ENCODE results near the gene MYO1B.

The MYO1B gene

DNA sequence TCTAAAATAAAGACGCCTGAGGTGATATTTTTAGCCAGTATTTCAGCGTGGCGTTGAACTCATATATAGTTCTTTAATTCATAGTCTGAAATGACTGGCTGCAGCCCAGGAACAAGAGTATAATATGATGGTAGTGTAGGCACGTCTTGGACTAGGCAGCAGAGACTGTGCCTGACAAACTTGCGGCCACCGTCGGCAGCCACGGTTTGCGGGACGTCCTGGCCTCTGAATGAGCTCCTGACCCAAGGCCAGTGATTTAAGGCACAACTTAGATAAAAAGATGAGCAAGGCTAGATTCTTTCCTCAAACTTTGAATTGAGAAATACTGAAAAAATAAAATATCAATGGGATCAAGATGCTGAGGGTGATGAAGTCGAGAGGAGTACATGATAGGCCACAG, 40.0 kb downstream of the MYO1B start:
- TF ChIP-seq, protein P1, sequence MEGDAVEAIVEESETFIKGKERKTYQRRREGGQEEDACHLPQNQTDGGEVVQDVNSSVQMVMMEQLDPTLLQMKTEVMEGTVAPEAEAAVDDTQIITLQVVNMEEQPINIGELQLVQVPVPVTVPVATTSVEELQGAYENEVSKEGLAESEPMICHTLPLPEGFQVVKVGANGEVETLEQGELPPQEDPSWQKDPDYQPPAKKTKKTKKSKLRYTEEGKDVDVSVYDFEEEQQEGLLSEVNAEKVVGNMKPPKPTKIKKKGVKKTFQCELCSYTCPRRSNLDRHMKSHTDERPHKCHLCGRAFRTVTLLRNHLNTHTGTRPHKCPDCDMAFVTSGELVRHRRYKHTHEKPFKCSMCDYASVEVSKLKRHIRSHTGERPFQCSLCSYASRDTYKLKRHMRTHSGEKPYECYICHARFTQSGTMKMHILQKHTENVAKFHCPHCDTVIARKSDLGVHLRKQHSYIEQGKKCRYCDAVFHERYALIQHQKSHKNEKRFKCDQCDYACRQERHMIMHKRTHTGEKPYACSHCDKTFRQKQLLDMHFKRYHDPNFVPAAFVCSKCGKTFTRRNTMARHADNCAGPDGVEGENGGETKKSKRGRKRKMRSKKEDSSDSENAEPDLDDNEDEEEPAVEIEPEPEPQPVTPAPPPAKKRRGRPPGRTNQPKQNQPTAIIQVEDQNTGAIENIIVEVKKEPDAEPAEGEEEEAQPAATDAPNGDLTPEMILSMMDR (IDR thresholded peaks at IDR 0.05; ENCODE audit: extremely low read depth, insufficient read depth, missing control alignments): no peak
- DNase-seq (ENCODE audit: low spot score): no peak
- in situ Hi-C loops (cut with MboI; ENCODE audit: low pct_unique_long_range_greater_than_20kb, low sequenced_read_pairs, unreplicated experiment): no loop called here

DNA sequence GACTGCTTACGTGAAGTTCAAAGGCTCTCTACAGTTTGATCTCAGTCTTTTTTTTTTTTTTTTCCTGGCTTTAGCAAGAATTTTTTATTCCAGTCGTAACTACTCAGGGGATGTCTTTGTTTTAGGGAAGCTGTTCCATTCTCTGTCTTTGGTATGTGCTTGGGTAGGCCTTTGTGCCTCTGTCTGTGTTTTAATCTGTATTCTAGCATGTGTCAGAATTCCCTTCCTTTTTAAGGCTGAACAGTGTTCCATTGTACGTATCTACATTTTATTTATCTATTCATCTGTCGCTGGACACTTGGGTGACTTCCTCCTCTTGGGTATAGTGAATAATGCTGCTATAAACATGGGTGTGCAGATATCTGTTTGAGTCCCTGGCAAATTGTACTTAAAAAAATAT, 42.6 kb downstream of the MYO1B start:
- in situ Hi-C loops (cut with MboI; ENCODE audit: low pct_unique_long_range_greater_than_20kb, low sequenced_read_pairs, unreplicated experiment): no loop called here
- TF ChIP-seq, protein P1 (IDR thresholded peaks at IDR 0.05; ENCODE audit: extremely low read depth, insufficient read depth, missing control alignments): no peak
- DNase-seq (ENCODE audit: low spot score): no peak

DNA sequence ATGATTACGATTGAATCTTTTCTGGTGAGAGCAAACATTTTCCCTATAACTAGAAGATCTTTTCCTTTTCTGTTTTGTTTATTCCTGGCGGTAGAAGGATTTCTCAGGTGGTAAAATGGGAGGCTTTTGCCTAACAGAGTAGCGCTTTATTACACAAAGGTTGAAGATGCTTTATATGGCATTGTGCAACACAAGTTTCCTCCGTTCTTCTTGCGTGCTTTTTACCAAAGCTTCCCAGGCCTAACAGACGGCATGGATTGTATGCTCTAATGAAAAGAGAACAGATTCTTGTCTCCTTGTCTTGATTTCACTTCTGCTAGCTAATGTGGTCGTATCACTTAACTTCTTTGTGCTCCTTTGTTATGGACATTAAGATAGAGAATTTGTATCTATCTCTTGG, 43.8 kb downstream of the MYO1B start:
- DNase-seq (ENCODE audit: low spot score): no peak
- in situ Hi-C loops (cut with MboI; ENCODE audit: low pct_unique_long_range_greater_than_20kb, low sequenced_read_pairs, unreplicated experiment): no loop called here
- TF ChIP-seq, protein P1 (IDR thresholded peaks at IDR 0.05; ENCODE audit: extremely low read depth, insufficient read depth, missing control alignments): no peak

DNA sequence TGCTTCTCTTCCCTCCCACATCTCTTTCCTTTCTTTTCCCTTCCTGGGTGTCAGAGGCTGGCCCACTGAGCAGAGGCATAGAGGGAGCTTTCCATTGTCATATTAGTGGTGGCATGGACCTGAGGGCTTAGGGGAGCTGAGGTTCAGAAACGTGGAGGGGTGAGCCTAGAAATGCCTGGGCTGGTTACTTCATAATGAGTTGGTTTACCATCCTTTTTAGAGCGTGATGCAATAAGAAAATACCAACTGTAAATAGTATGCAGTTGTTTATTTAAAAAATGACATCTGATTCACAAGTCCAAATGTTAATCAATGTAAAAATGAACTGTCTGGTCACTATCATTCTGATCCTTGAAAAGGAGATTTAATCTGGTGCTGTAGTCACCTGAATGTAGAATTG, 46.3 kb downstream of the MYO1B start:
- no peak for DNase-seq (ENCODE audit: low spot score)
- in situ Hi-C loops (cut with MboI; ENCODE audit: low pct_unique_long_range_greater_than_20kb, low sequenced_read_pairs, unreplicated experiment): no loop called here
- TF ChIP-seq, protein P1 (IDR thresholded peaks at IDR 0.05; ENCODE audit: extremely low read depth, insufficient read depth, missing control alignments): no peak

DNA sequence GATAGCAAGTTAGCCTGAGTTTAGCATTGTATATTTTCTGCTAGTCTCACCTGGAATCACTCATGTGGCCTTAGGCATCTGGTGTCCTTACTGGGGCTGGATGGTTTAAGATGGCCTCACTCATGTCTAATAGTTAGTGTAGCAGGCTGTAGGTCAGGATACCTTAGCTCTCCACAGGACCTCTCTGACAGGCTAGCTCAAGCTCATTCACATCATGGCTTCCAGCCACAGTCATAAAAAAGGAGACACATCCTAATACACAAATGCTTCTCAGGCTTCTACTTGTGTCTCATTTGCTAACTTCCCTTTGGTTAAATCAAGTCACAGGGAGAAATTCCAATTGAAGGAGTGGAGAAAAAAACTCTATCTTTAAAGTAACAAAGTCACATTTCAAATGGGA, 47.7 kb downstream of the MYO1B start:
- in situ Hi-C loops (cut with MboI; ENCODE audit: low pct_unique_long_range_greater_than_20kb, low sequenced_read_pairs, unreplicated experiment): no loop called here
- DNase-seq (ENCODE audit: low spot score): no peak
- TF ChIP-seq, protein P1 (IDR thresholded peaks at IDR 0.05; ENCODE audit: extremely low read depth, insufficient read depth, missing control alignments): no peak

DNA sequence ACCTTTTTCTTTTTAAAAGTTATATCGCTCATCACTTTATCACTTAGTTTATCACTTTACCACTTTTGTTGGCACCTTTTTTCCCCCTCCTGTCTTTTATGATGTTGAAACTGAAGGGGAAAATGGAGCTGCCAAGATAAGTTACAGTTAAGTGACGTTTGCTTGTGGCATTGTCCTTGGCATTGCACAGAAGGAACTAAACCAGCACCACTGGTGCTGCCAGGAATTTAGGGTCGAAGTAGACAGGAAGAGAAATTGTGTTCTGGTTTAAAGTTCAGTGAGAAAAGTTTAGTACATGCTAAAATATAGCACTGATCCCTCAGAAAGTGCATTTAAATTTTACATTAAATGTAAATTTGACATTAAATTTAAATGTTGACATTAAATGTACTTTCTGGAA, 49.9 kb downstream of the MYO1B start:
- in situ Hi-C loops (cut with MboI; ENCODE audit: low pct_unique_long_range_greater_than_20kb, low sequenced_read_pairs, unreplicated experiment): no loop called here
- no peak for DNase-seq (ENCODE audit: low spot score)
- TF ChIP-seq, protein P1 (IDR thresholded peaks at IDR 0.05; ENCODE audit: extremely low read depth, insufficient read depth, missing control alignments): no peak
